GM13977 (cell line): ENCODE data around the gene UNC5A.

Source experiments
- DNase-seq: peaks from one replicate; pipeline ENCODE4 v3.0.0; 2012; ENCODE audit warnings: low spot score
- CTCF ChIP-seq: IDR thresholded peaks from 2 replicates; pipeline ENCODE4 v1.5.1; 2012; ENCODE audit warnings: mild to moderate bottlenecking, control low read depth; ENCODE audit not compliant: insufficient read depth; ENCODE audit errors: extremely low read depth, missing control alignments
- in situ Hi-C: fragments of 300-500 bp; cut with MboI; formaldehyde crosslinking; loops from one replicate; pipeline ENCODE4 v1.12.0; 2022; ENCODE audit warnings: low sequenced_read_pairs, low pct_unique_long_range_greater_than_20kb, mixed read lengths, inconsistent platforms; ENCODE audit not compliant: unreplicated experiment

UNC5A gene

GRCh38 chr5:176851871-176852658 lies 41.7 kb downstream of the UNC5A start:
- TF ChIP-seq CTCF: no peak
- in situ Hi-C loops: no loop called here
- DNase-seq: no peak

- no peak for TF ChIP-seq CTCF
- in situ Hi-C loops: no loop called here
- no peak for DNase-seq
Observed at GRCh38 chr5:176853151-176853778, 42.9 kb downstream of the UNC5A start.

- in situ Hi-C loops: no loop called here
- no peak for DNase-seq
- TF ChIP-seq CTCF: no peak
Observed at GRCh38 chr5:176854164-176854563, 43.8 kb downstream of the UNC5A start.

GRCh38 chr5:176855598-176855997 lies 45.2 kb downstream of the UNC5A start:
- in situ Hi-C loops: no loop called here
- DNase-seq: no peak

GRCh38 chr5:176856746-176857145 lies 46.4 kb downstream of the UNC5A start:
- no peak for DNase-seq
- in situ Hi-C loops: no loop called here
- no peak for TF ChIP-seq CTCF

More at GRCh38 chr5:176855598-176855997, 45.2 kb downstream of the UNC5A start:
- no peak for TF ChIP-seq CTCF

GRCh38 chr5:176857216-176857893 lies 47.0 kb downstream of the UNC5A start:
- in situ Hi-C loops: no loop called here
- no peak for TF ChIP-seq CTCF
- DNase-seq: no peak
